ENCODE results near the gene STRAP.

DNA sequence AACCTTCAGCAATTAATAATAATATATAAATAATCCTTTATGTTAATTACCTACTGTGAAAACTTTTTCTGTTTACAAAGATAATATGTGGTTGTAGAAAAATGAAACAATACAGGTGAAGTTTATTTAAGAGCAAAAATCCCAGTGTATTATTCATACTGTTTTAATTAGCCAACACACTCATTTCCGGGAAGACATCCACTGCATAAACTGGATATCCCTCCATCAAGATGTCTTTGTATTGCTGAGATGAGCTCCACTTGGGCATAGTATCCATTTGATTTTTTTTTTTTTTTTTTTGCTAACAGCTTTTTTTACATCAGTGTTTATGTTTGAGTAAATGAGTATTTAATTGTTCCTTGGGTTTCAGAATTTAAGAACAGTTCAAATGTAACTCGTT lies 15.2 kb downstream of the STRAP start:
- TF ChIP-seq, protein P1, sequence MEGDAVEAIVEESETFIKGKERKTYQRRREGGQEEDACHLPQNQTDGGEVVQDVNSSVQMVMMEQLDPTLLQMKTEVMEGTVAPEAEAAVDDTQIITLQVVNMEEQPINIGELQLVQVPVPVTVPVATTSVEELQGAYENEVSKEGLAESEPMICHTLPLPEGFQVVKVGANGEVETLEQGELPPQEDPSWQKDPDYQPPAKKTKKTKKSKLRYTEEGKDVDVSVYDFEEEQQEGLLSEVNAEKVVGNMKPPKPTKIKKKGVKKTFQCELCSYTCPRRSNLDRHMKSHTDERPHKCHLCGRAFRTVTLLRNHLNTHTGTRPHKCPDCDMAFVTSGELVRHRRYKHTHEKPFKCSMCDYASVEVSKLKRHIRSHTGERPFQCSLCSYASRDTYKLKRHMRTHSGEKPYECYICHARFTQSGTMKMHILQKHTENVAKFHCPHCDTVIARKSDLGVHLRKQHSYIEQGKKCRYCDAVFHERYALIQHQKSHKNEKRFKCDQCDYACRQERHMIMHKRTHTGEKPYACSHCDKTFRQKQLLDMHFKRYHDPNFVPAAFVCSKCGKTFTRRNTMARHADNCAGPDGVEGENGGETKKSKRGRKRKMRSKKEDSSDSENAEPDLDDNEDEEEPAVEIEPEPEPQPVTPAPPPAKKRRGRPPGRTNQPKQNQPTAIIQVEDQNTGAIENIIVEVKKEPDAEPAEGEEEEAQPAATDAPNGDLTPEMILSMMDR (IDR thresholded peaks at IDR 0.05; ENCODE audit: low read depth, low read length), result no peak
- no peak for TF ChIP-seq EZH2phosphoT487 (IDR thresholded peaks at IDR 0.05; ENCODE audit: low read depth)
